HCT116 (cell line): Measurements from ENCODE around the gene RUFY2. TPM values are rescaled to one million over a fixed set of nuclear protein-coding genes. Genes with fewer than 3 reads are reported as not detected.
A peak's percentile ranks its signal among the peaks of the same experiment; 100 is the strongest.

Experiments
- ATAC-seq: fragments of 200-7000 bp; cut with Tn5 transposase; 2 replicates; pipeline ENCODE4 v1.9.1; 2020; ENCODE audit warnings: mild to moderate bottlenecking, moderate library complexity
- Bru-seq: library from RNA; stranded (reverse); fragments of 400-500 nt; gene quantifications from one replicate; lab custom pipeline; 2021; lab: Mats Ljungman, UMichigan
- BruChase-seq, 2 experiments: library from RNA; stranded (reverse); fragments of 400-500 nt; gene quantifications; one replicate each; lab custom pipeline; 2021; lab: Mats Ljungman, UMichigan
- BruUV-seq: library from RNA; stranded (reverse); fragments of 400-500 nt; replicated peaks from 2 replicates; lab custom pipeline; 2021; lab: Mats Ljungman, UMichigan
- CTCF ChIA-PET: fragments of 300-600 bp; sonication (Branson Sonifier 250); formaldehyde crosslinking; loops from one replicate; lab custom pipeline; 2021; ENCODE audit warnings: antibody characterized with exemption; lab: Charles Lee
- POLR2A ChIA-PET: fragments of 300-600, 350-600 bp; sonication (Branson Sonifier 250); formaldehyde crosslinking; loops from one replicate; lab custom pipeline; 2021; ENCODE audit warnings: antibody characterized with exemption; lab: Charles Lee
- RAD21 ChIA-PET, 2 experiments: fragments of 300-600 bp; sonication (Branson Sonifier 250); formaldehyde crosslinking; loops; one replicate each; lab custom pipeline; 2023; ENCODE audit warnings: low total read pairs in 2 of 2; ENCODE audit not compliant: uncharacterized antibody in 2 of 2, unreplicated experiment in 2 of 2, low non-redundant PET in 1 of 2; lab: Charles Lee
- DNase-seq: peaks from one replicate; pipeline ENCODE4 v3.0.0-alpha.2; 2010; ENCODE audit warnings: low read depth, low spot score
- H2AFZ ChIP-seq: fragments of 200-600 bp; shearing (Covaris generic), sonication (generic); 2 replicates; pipeline ENCODE4 v1.6.1; 2017; ENCODE audit warnings: low read depth, mixed run types, mixed read lengths, antibody characterized with exemption, low read length; ENCODE audit not compliant: poor library complexity, severe bottlenecking
- H3K27ac ChIP-seq: 2 replicates; pipeline ENCODE4 v1.5.1; 2012; ENCODE audit warnings: low read depth, low read length
- H3K27me3 ChIP-seq: fragments of 200-600 bp; sonication (generic); 2 replicates; pipeline ENCODE4 v1.6.1; 2016; ENCODE audit warnings: mixed run types, low read length, mixed read lengths; ENCODE audit not compliant: insufficient read depth
- H3K36me3 ChIP-seq, 2 experiments: fragments of 200-500 bp in 1 of 2; fragments of 200-600 bp in 1 of 2; sonication (Bioruptor generic) in 1 of 2; sonication (generic) in 1 of 2; 2 replicates each; pipeline versions ENCODE4 v1.5.1 to v1.6.1; 2014 to 2016; ENCODE audit warnings: low read length in 2 of 2, inconsistent platforms in 1 of 2, mixed read lengths in 1 of 2, mixed run types in 1 of 2; ENCODE audit not compliant: insufficient read depth in 2 of 2, control insufficient read depth in 1 of 2
- H3K4me1 ChIP-seq, 2 experiments: fragments of 200-600 bp in 1 of 2; sonication (generic) in 1 of 2; 2 replicates each; pipeline versions ENCODE4 v1.5.1 to v1.6.1; 2012 to 2017; ENCODE audit warnings: low read length in 2 of 2, inconsistent platforms in 1 of 2, mild to moderate bottlenecking in 1 of 2, mixed read lengths in 1 of 2, mixed run types in 1 of 2, moderate library complexity in 1 of 2; ENCODE audit not compliant: insufficient read depth in 2 of 2, control insufficient read depth in 1 of 2
- H3K4me2 ChIP-seq: fragments of 200-600 bp; sonication (generic); 2 replicates; pipeline ENCODE4 v1.6.1; 2017; ENCODE audit warnings: mixed run types, low read length, mixed read lengths
- H3K4me3 ChIP-seq, 2 experiments: fragments of 200-600 bp in 1 of 2; sonication (generic) in 1 of 2; replicated peaks in 1 of 2; 2 replicates each; pipeline ENCODE4 v1.5.1; 2011 to 2016; ENCODE audit warnings: low read length in 2 of 2, control low read depth in 1 of 2, low read depth in 1 of 2, mild to moderate bottlenecking in 1 of 2, mixed read lengths in 1 of 2, mixed run types in 1 of 2
- H3K79me2 ChIP-seq: fragments of 200-600 bp; sonication (generic); 2 replicates; pipeline ENCODE4 v1.6.1; 2017; ENCODE audit warnings: mild to moderate bottlenecking, mixed run types, low read length, moderate library complexity, mixed read lengths; ENCODE audit not compliant: insufficient read depth
- H3K9ac ChIP-seq: fragments of 200-600 bp; sonication (generic); 2 replicates; pipeline ENCODE4 v1.6.1; 2016; ENCODE audit warnings: low read length, mixed read lengths
- H3K9me2 ChIP-seq: fragments of 200-600 bp; sonication (generic), shearing (Covaris generic); 2 replicates; pipeline ENCODE4 v1.6.1; 2017; ENCODE audit warnings: mixed run types, mild to moderate bottlenecking, moderate library complexity; ENCODE audit not compliant: insufficient read depth
- H3K9me3 ChIP-seq, 2 experiments: fragments of 200-500 bp in 1 of 2; fragments of 200-600 bp in 1 of 2; sonication (Bioruptor generic) in 1 of 2; sonication (generic) in 1 of 2; 2 replicates each; pipeline ENCODE4 v1.6.1; 2014 to 2017; ENCODE audit warnings: low read length in 2 of 2, mixed read lengths in 2 of 2, inconsistent platforms in 1 of 2, low read depth in 1 of 2, mild to moderate bottlenecking in 1 of 2, mixed run types in 1 of 2, moderate library complexity in 1 of 2; ENCODE audit not compliant: control insufficient read depth in 1 of 2, insufficient read depth in 1 of 2
- H4K20me1 ChIP-seq: fragments of 200-600 bp; sonication (generic), shearing (Covaris generic); 2 replicates; pipeline ENCODE4 v1.6.1; 2017; ENCODE audit warnings: mixed run types, mild to moderate bottlenecking, moderate library complexity; ENCODE audit not compliant: insufficient read depth
- EGR1 ChIP-seq: IDR thresholded peaks from 2 replicates; pipeline ENCODE4 v1.6.1; 2012; ENCODE audit warnings: low read depth
- EZH2phosphoT487 ChIP-seq: fragments of 200-600 bp; IDR thresholded peaks from 2 replicates; pipeline ENCODE4 v1.6.1; 2018; ENCODE audit warnings: antibody characterized with exemption, borderline replicate concordance
- POLR2AphosphoS5 ChIP-seq: IDR thresholded peaks from 2 replicates; pipeline ENCODE4 v1.6.1; 2011; ENCODE audit warnings: mild to moderate bottlenecking, low read depth, low read length, moderate library complexity
- SIN3A ChIP-seq: IDR thresholded peaks from 2 replicates; pipeline ENCODE4 v1.6.1; 2012; ENCODE audit warnings: low read depth
- TCF7L2 ChIP-seq: IDR thresholded peaks from 2 replicates; pipeline ENCODE4 v1.7.0; 2011; ENCODE audit warnings: borderline replicate concordance, inconsistent platforms; ENCODE audit not compliant: insufficient read depth, insufficient read length; ENCODE audit errors: extremely low read depth
- YY1 ChIP-seq: IDR thresholded peaks from 2 replicates; pipeline ENCODE4 v1.6.1; 2011; ENCODE audit warnings: low read length, low read depth, moderate library complexity, mild to moderate bottlenecking; ENCODE audit not compliant: insufficient replicate concordance; ENCODE audit errors: extremely low read depth
- ZFX ChIP-seq: fragments of 450-650 bp; IDR thresholded peaks from 2 replicates; pipeline ENCODE4 v1.6.1; 2017
- ZNF274 ChIP-seq: fragments of 200-500 bp; sonication (Bioruptor generic); IDR thresholded peaks from 2 replicates; pipeline ENCODE4 v1.6.1; 2014; ENCODE audit warnings: mild to moderate bottlenecking, low read depth, low read length, inconsistent platforms
- intact Hi-C: fragments of 100-400 bp; cut with micrococcal nuclease; formaldehyde crosslinking; loops from 2 replicates; pipeline ENCODE4 v1.10.0; 2022
- long read RNA-seq: library from polyadenylated mRNA; unstranded; transcript quantifications from one replicate; pipeline ENCODE4 v2.0.0, GENCODE V29; 2021; ENCODE audit not compliant: unreplicated experiment
- polyA plus RNA-seq: library from polyadenylated mRNA; unstranded; fragments of >200 nt; gene quantifications from 2 replicates; pipeline ENCODE4 v1.2.1, GENCODE V29; 2012; ENCODE audit warnings: missing spikeins
- total RNA-seq: library from RNA; stranded (reverse); gene quantifications from one replicate; pipeline ENCODE4 v1.2.1, GENCODE V29; 2021; ENCODE audit not compliant: unreplicated experiment
- TF ChIP-seq, protein P1 (sequence below): IDR thresholded peaks from 2 replicates; pipeline ENCODE4 v1.6.1; 2012
- TF ChIP-seq, protein P2 (sequence below): IDR thresholded peaks from 2 replicates; pipeline ENCODE4 v1.6.1; 2011; ENCODE audit warnings: mild to moderate bottlenecking, low read length, moderate library complexity; ENCODE audit not compliant: insufficient replicate concordance; ENCODE audit errors: extremely low read depth
- TF ChIP-seq, protein P3 (sequence below): IDR thresholded peaks from 2 replicates; pipeline ENCODE4 v1.6.1; 2012
- TF ChIP-seq, protein P4 (sequence below), 3 experiments: fragments of 200-600 bp in 1 of 3; sonication (generic) in 1 of 3; IDR thresholded peaks in 2 of 3; conservative IDR thresholded peaks in 1 of 3; 2 replicates each; pipeline ENCODE4 v1.5.1; 2012 to 2017; ENCODE audit warnings: low read depth in 2 of 3, low read length in 2 of 3, antibody characterized with exemption in 1 of 3, borderline replicate concordance in 1 of 3, control low read depth in 1 of 3, mild to moderate bottlenecking in 1 of 3, mixed read lengths in 1 of 3, mixed run types in 1 of 3, moderate library complexity in 1 of 3; ENCODE audit not compliant: insufficient read depth in 1 of 3

Gene RUFY2, protein sequence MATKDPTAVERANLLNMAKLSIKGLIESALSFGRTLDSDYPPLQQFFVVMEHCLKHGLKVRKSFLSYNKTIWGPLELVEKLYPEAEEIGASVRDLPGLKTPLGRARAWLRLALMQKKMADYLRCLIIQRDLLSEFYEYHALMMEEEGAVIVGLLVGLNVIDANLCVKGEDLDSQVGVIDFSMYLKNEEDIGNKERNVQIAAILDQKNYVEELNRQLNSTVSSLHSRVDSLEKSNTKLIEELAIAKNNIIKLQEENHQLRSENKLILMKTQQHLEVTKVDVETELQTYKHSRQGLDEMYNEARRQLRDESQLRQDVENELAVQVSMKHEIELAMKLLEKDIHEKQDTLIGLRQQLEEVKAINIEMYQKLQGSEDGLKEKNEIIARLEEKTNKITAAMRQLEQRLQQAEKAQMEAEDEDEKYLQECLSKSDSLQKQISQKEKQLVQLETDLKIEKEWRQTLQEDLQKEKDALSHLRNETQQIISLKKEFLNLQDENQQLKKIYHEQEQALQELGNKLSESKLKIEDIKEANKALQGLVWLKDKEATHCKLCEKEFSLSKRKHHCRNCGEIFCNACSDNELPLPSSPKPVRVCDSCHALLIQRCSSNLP
- total RNA-seq (13.0 TPM), Bru-seq, nascent RNA (percentile 73 among the genes with signal in this experiment), BruChase-seq, experiment 1, labeled RNA remaining after a 6-hour chase (percentile 76 among the genes with signal in this experiment), BruChase-seq, experiment 2, labeled RNA remaining after a 2-hour chase (percentile 80 among the genes with signal in this experiment)
- polyA plus RNA-seq = 3.4 TPM in 2 replicates
- long read RNA-seq, partial matches to known transcripts = 0 of 3 reads
- long read RNA-seq, other reads (novel, unspliced or antisense) = 0 of 3 reads

DNA sequence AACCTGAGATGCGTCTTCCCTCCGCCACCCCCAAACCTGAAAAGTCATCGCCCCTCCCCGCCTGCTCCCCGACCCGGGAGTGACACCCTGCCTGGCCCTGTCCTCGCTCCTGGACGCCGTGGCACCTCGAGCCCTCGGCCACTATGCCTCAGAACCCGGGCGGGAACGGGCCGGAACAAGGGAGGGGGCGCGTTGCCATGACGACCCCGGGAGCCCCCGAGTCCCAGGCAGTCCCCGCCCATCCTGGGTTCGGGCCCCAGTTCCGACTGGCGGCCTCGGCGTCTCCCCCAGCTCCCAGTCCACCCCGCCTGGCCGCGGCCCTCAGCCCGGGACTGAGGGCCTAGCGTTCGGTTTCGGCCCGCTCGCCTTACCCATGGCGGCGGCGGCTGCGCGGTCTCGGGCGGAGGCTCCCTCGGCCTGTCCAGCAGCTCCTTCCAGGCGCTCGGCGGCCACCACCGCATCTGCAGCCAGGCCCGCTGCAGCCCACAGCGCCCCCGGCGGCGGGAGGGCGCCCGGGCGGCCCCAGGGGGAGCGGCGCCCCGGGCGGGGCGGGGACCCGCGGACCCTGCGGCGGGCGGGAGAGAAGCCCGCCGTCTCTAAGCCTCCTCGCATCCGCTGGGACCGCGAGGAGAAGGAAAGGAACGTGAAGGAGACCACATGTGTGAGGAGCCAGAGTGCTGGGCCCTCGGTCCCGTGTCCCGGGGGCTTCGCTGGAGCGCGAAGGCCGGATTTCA, at the start of gene RUFY2:
TSS of gene RUFY2 (minus strand) at position 463 of the 734 bp plus-strand sequence. CDS start at position 375, 88 bp downstream.
- BruUV-seq = no TSS peak
- ChIA-PET CTCF (interaction anchor here (0.5 to 1.4 kb wide), 8 partner anchors 9 to 493 kb away, joined by 3 to 9 read pairs (median 3); no protein-coding TSS in a partner anchor), POLR2A (interaction anchor here (1.5 kb wide), 1 partner anchor 16 kb away, joined by 4 read pairs; no protein-coding TSS in a partner anchor), RAD21 (no interaction called here)
- H3K9ac ChIP-seq = peak within 1 kb of the TSS; percentile 95
- TF ChIP-seq, protein P1, sequence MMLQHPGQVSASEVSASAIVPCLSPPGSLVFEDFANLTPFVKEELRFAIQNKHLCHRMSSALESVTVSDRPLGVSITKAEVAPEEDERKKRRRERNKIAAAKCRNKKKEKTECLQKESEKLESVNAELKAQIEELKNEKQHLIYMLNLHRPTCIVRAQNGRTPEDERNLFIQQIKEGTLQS = no peak
- TF ChIP-seq ZFX = peak; percentile 94
- TF ChIP-seq YY1 = peak; percentile 67
- TF ChIP-seq EGR1 = peak; percentile 35; the same call in 1 of the 2 replicates
- TF ChIP-seq EZH2phosphoT487 = no peak
- TF ChIP-seq, protein P2, sequence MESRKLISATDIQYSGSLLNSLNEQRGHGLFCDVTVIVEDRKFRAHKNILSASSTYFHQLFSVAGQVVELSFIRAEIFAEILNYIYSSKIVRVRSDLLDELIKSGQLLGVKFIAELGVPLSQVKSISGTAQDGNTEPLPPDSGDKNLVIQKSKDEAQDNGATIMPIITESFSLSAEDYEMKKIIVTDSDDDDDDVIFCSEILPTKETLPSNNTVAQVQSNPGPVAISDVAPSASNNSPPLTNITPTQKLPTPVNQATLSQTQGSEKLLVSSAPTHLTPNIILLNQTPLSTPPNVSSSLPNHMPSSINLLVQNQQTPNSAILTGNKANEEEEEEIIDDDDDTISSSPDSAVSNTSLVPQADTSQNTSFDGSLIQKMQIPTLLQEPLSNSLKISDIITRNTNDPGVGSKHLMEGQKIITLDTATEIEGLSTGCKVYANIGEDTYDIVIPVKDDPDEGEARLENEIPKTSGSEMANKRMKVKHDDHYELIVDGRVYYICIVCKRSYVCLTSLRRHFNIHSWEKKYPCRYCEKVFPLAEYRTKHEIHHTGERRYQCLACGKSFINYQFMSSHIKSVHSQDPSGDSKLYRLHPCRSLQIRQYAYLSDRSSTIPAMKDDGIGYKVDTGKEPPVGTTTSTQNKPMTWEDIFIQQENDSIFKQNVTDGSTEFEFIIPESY = no peak
- TF ChIP-seq, protein P3, sequence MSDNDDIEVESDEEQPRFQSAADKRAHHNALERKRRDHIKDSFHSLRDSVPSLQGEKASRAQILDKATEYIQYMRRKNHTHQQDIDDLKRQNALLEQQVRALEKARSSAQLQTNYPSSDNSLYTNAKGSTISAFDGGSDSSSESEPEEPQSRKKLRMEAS = peak; percentile 37; the same call in 1 of the 2 replicates
- peak; percentile 68 for TF ChIP-seq POLR2AphosphoS5
- TF ChIP-seq, protein P4, sequence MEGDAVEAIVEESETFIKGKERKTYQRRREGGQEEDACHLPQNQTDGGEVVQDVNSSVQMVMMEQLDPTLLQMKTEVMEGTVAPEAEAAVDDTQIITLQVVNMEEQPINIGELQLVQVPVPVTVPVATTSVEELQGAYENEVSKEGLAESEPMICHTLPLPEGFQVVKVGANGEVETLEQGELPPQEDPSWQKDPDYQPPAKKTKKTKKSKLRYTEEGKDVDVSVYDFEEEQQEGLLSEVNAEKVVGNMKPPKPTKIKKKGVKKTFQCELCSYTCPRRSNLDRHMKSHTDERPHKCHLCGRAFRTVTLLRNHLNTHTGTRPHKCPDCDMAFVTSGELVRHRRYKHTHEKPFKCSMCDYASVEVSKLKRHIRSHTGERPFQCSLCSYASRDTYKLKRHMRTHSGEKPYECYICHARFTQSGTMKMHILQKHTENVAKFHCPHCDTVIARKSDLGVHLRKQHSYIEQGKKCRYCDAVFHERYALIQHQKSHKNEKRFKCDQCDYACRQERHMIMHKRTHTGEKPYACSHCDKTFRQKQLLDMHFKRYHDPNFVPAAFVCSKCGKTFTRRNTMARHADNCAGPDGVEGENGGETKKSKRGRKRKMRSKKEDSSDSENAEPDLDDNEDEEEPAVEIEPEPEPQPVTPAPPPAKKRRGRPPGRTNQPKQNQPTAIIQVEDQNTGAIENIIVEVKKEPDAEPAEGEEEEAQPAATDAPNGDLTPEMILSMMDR (IDR thresholded peaks at IDR 0.05 in 2 of 3, conservative IDR thresholded peaks at IDR 0.05 in 1 of 3; ENCODE audit: borderline replicate concordance in 1 of 3, insufficient read depth in 1 of 3, low read depth in 2 of 3, low read length in 2 of 3) = peak in 1 of 3 experiments; percentile 49; a peak in 2 of 6 replicates
- no peak; the same call in 1 of the 2 replicates for TF ChIP-seq SIN3A
- peak; percentile 25 for TF ChIP-seq TCF7L2
- no peak for TF ChIP-seq ZNF274
- no peaks in the 10 kb centered on the region for H3K9me3 ChIP-seq
- no peaks in the 10 kb centered on the region for H3K36me3 ChIP-seq
- DNase-seq (peak; percentile 33), ATAC-seq (peak; percentile 93)
- H3K4me1 ChIP-seq = peaks cover 7 to 23% of the 10 kb centered on the region in 2 experiments; a peak in 3 of 4 replicates
- peak within 1 kb of the TSS; percentile 95 to 97 for H3K4me3 ChIP-seq
- peak within 1 kb of the TSS; percentile 87 for H3K4me2 ChIP-seq
- H2AFZ ChIP-seq = no peak within 1 kb of the TSS
- peak within 1 kb of the TSS; percentile 72 for H3K27ac ChIP-seq
- H3K9me2 ChIP-seq = no peaks in the 10 kb centered on the region
- intact Hi-C loops = no loop called here
- H4K20me1 ChIP-seq = no peaks in the 10 kb centered on the region
- H3K79me2 ChIP-seq = peaks cover 47% of the 10 kb centered on the region
- no peaks in the 10 kb centered on the region for H3K27me3 ChIP-seq
